Bronchial epithelial cell (primary cell): ENCODE measurements around the gene CRB1. TPM values are rescaled to one million over a fixed set of nuclear protein-coding genes. Genes with fewer than 3 reads are reported as not detected.
A peak's percentile ranks its signal among the peaks of the same experiment; 100 is the strongest.

Experiments
- DNase-seq: peaks from one replicate; pipeline ENCODE4 v3.0.0-alpha.2; 2010; ENCODE audit warnings: low read depth
- FAIRE-seq: peaks from 2 replicates; lab custom pipeline; 2011; peaks lifted over from hg19 to GRCh38; lab: Jason Lieb, UNC
- H3K27me3 ChIP-seq: 2 replicates; pipeline ENCODE4 v1.5.1; 2011; ENCODE audit warnings: low read length; ENCODE audit not compliant: control insufficient read depth, insufficient read depth
- H3K36me3 ChIP-seq: 2 replicates; pipeline ENCODE4 v1.5.1; 2011; ENCODE audit warnings: low read length; ENCODE audit not compliant: control insufficient read depth, insufficient read depth
- H3K4me3 ChIP-seq: 2 replicates; pipeline ENCODE4 v1.5.1; 2011; ENCODE audit warnings: mild to moderate bottlenecking, low read depth, low read length, control low read depth
- total RNA-seq: library from RNA; depleted of rRNA; stranded (reverse); fragments of >200 nt; gene quantifications from 2 replicates; pipeline ENCODE4 v1.2.1, GENCODE V29; 2014
- TF ChIP-seq, protein P1 (sequence below): IDR thresholded peaks from 2 replicates; pipeline ENCODE4 v1.5.1; 2011; ENCODE audit warnings: mild to moderate bottlenecking, moderate library complexity, low read length, control low read depth, inconsistent platforms; ENCODE audit not compliant: insufficient read depth, severe bottlenecking

Gene CRB1
- under 0.01 TPM in 2 replicates for total RNA-seq

- Histone ChIP-seq H3K36me3 (no peaks in the 10 kb centered on the region), H3K27me3 (no peaks in the 10 kb centered on the region), H3K4me3 (no peak within 1 kb of the TSS)
- TF ChIP-seq, protein P1, sequence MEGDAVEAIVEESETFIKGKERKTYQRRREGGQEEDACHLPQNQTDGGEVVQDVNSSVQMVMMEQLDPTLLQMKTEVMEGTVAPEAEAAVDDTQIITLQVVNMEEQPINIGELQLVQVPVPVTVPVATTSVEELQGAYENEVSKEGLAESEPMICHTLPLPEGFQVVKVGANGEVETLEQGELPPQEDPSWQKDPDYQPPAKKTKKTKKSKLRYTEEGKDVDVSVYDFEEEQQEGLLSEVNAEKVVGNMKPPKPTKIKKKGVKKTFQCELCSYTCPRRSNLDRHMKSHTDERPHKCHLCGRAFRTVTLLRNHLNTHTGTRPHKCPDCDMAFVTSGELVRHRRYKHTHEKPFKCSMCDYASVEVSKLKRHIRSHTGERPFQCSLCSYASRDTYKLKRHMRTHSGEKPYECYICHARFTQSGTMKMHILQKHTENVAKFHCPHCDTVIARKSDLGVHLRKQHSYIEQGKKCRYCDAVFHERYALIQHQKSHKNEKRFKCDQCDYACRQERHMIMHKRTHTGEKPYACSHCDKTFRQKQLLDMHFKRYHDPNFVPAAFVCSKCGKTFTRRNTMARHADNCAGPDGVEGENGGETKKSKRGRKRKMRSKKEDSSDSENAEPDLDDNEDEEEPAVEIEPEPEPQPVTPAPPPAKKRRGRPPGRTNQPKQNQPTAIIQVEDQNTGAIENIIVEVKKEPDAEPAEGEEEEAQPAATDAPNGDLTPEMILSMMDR, result no peak
- DNase-seq (no peak), FAIRE-seq (no peak)
These were observed at the start of gene CRB1 for GRCh38 chr1:197268012-197268411. Gene CRB1, plus strand, starts transcription at chr1:197268252. Its CDS starts 161 bp downstream, at chr1:197268413.

GRCh38 chr1:197218857-197219256 lies 49.2 kb upstream of the CRB1 start:
- Histone ChIP-seq H3K27me3 (no peaks in the 10 kb centered on the region), H3K36me3 (no peaks in the 10 kb centered on the region), H3K4me3 (no peak overlapping the region)
- DNase-seq (no peak), FAIRE-seq (no peak)
- TF ChIP-seq, protein P1, result no peak

GRCh38 chr1:197222025-197222685 lies 45.9 kb upstream of the CRB1 start:
- FAIRE-seq, result peak; percentile 94
- no peaks in the 10 kb centered on the region for H3K36me3 ChIP-seq
- H3K27me3 ChIP-seq, result no peaks in the 10 kb centered on the region
- TF ChIP-seq, protein P1, result no peak
- H3K4me3 ChIP-seq, result no peak overlapping the region
- DNase-seq, result peak; percentile 65

DNA sequence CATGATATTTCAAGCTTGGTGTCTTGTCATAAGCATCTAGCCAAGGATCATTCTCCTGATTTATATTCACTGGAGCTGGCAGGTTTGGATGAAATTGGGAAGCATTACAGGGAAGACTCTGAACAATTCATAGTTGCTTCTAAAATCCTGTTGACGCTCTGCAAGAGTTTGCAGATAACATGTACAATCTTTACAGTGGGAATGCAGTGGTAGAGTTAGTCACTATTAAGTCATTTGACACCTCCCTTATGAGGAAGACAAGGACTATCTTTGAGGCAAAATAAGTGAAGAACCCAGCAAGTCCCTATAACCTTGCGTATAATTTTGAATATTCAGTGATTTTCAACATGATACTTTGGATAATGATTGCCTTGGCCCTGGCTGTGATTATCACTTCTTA lies 45.3 kb upstream of the CRB1 start:
- FAIRE-seq, result no peak
- no peak overlapping the region for H3K4me3 ChIP-seq
- TF ChIP-seq, protein P1, result no peak
- no peaks in the 10 kb centered on the region for H3K27me3 ChIP-seq
- peak; percentile 34 for DNase-seq
- H3K36me3 ChIP-seq, result no peaks in the 10 kb centered on the region

DNA sequence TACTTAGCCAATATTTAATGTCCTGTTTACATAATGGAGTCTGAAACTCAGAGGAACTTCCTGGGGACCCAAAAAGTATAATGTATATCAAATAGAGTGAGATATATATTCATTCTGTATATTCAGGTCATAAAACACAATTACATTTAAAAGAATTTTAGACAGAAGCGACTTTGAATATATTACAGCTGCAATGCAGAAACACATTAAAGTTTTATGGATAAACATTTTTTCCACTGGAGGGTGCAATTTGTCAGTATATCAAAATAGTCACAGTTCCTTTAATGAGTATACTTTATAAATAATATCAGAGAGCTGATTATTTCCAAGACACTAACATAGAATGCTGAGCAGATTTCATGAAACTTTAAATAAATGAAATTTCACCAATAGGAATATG lies 43.9 kb upstream of the CRB1 start:
- no peak for FAIRE-seq

More for the DNA sequence above, 43.9 kb upstream of the CRB1 start:
- peak; percentile 20 for DNase-seq
- Histone ChIP-seq H3K4me3 (no peak overlapping the region), H3K27me3 (no peaks in the 10 kb centered on the region), H3K36me3 (no peaks in the 10 kb centered on the region)
- TF ChIP-seq, protein P1, result no peak
